HG03521 (cell line): ENCODE data around the gene HNRNPAB.
"Not testable (repeated sequence)": the region's sequence is repeated elsewhere in the genome, so short reads cannot be mapped to it uniquely, and the experiment has no call there.

Experiments
- ATAC-seq: cut with Tn5 transposase; IDR thresholded peaks from one replicate; pipeline ENCODE4 v1.9.1; 2021; ENCODE audit warnings: mild to moderate bottlenecking, moderate library complexity; ENCODE audit not compliant: unreplicated experiment

Gene HNRNPAB

GRCh38 chr5:178196281-178196812, 8.0 kb upstream of the HNRNPAB start:
- ATAC-seq, result no peak

GRCh38 chr5:178196986-178197385, 7.3 kb upstream of the HNRNPAB start:
- ATAC-seq, result no peak

- ATAC-seq, result not testable (repeated sequence)
Measured at GRCh38 chr5:178198151-178198550, 6.2 kb upstream of the HNRNPAB start.

GRCh38 chr5:178198706-178199105, 5.6 kb upstream of the HNRNPAB start:
- no peak for ATAC-seq

GRCh38 chr5:178199581-178200434, 4.5 kb upstream of the HNRNPAB start:
- ATAC-seq, result no peak

- no peak for ATAC-seq
Measured at GRCh38 chr5:178201221-178201926, 3.0 kb upstream of the HNRNPAB start.

GRCh38 chr5:178201927-178202235, 2.5 kb upstream of the HNRNPAB start:
- no peak for ATAC-seq

- ATAC-seq, result no peak
Measured at GRCh38 chr5:178202541-178202940, 1.8 kb upstream of the HNRNPAB start.

GRCh38 chr5:178203670-178204181, 607 bp upstream of the HNRNPAB start:
- ATAC-seq, result no peak

GRCh38 chr5:178204935-178205748, 809 bp downstream of the HNRNPAB start:
- peak; percentile 45 for ATAC-seq

- no peak for ATAC-seq
Measured at GRCh38 chr5:178205749-178206047, 1.4 kb downstream of the HNRNPAB start.

GRCh38 chr5:178206166-178207101, 2.1 kb downstream of the HNRNPAB start:
- ATAC-seq, result no peak

GRCh38 chr5:178207183-178207916, 3.0 kb downstream of the HNRNPAB start:
- no peak for ATAC-seq

GRCh38 chr5:178207917-178208280, 3.6 kb downstream of the HNRNPAB start:
- no peak for ATAC-seq

GRCh38 chr5:178208540-178209227, 4.4 kb downstream of the HNRNPAB start:
- no peak for ATAC-seq

- no peak for ATAC-seq
Measured at GRCh38 chr5:178209334-178210072, 5.2 kb downstream of the HNRNPAB start.

- no peak for ATAC-seq
Measured at GRCh38 chr5:178210073-178210535, 5.8 kb downstream of the HNRNPAB start.

GRCh38 chr5:178210686-178211085, 6.4 kb downstream of the HNRNPAB start:
- no peak for ATAC-seq
